GM12878 (cell line): ENCODE measurements around the gene TMEM253. TPM values are rescaled to one million over a fixed set of nuclear protein-coding genes. Genes with fewer than 3 reads are reported as not detected.

Experiments
- ATAC-seq: fragments of 200-7000 bp; cut with Tn5 transposase; 3 replicates; pipeline ENCODE4 v1.9.1; 2020; ENCODE audit warnings: mild to moderate bottlenecking, moderate library complexity
- BruUV-seq: library from RNA; stranded (reverse); fragments of 400-500 nt; replicated peaks from 2 replicates; lab custom pipeline; 2021; lab: Mats Ljungman, UMichigan
- CTCF ChIA-PET: fragments of 300-600 bp; sonication (Branson Sonifier 250); formaldehyde crosslinking; extraction: SDS; loops from one replicate; lab custom pipeline; 2021; ENCODE audit warnings: inconsistent platforms; lab: Yijun Ruan, JAX
- POLR2A ChIA-PET: fragments of 350-600 bp; formaldehyde crosslinking; extraction: SDS; loops from one replicate; lab custom pipeline; 2021; ENCODE audit warnings: inconsistent platforms; lab: Charles Lee
- RAD21 ChIA-PET: fragments of 300-600 bp; sonication (Branson Sonifier 250); formaldehyde crosslinking; loops from one replicate; lab custom pipeline; 2023; ENCODE audit warnings: antibody characterized with exemption; ENCODE audit not compliant: unreplicated experiment; lab: Charles Lee
- SMC1A ChIA-PET: fragments of 300-600 bp; sonication (Branson Sonifier 250); formaldehyde crosslinking; loops from one replicate; lab custom pipeline; 2023; ENCODE audit not compliant: unreplicated experiment, uncharacterized antibody; lab: Charles Lee
- DNase-seq: peaks from one replicate; pipeline ENCODE4 v3.0.0-alpha.2; 2011; ENCODE audit warnings: low read depth, low spot score
- FAIRE-seq: peaks from 3 replicates; lab custom pipeline; 2011; peaks lifted over from hg19 to GRCh38; lab: Jason Lieb, UNC
- H2AFZ ChIP-seq: 2 replicates; pipeline ENCODE4 v1.6.0; 2011; ENCODE audit warnings: low read depth, low read length, control low read depth; ENCODE audit not compliant: control insufficient read depth
- H3K27ac ChIP-seq: 2 replicates; pipeline ENCODE4 v1.5.1; 2011; ENCODE audit warnings: control low read depth; ENCODE audit not compliant: control insufficient read depth, insufficient read depth
- H3K27me3 ChIP-seq, 2 experiments: replicated peaks in 1 of 2; 2 replicates each; pipeline versions ENCODE4 v1.6.0 to v1.6.1; 2011; ENCODE audit warnings: low read length in 1 of 2; ENCODE audit not compliant: control insufficient read depth in 2 of 2, insufficient read depth in 2 of 2
- H3K36me3 ChIP-seq, 2 experiments: 2 replicates each; pipeline ENCODE4 v1.5.1; 2011; ENCODE audit warnings: low read length in 1 of 2; ENCODE audit not compliant: control insufficient read depth in 2 of 2, insufficient read depth in 2 of 2
- H3K4me1 ChIP-seq: 2 replicates; pipeline ENCODE4 v1.6.1; 2011; ENCODE audit warnings: mild to moderate bottlenecking, low read length, moderate library complexity, mixed read lengths; ENCODE audit not compliant: control insufficient read depth, insufficient read depth
- H3K4me2 ChIP-seq: 2 replicates; pipeline ENCODE4 v1.6.0; 2011; ENCODE audit warnings: control low read depth; ENCODE audit not compliant: control insufficient read depth, insufficient read depth
- H3K4me3 ChIP-seq: fragments of 200-600 bp; sonication (generic); 2 replicates; pipeline ENCODE4 v1.5.1; 2016
- H3K79me2 ChIP-seq: 2 replicates; pipeline ENCODE4 v1.6.0; 2011; ENCODE audit warnings: low read length; ENCODE audit not compliant: control insufficient read depth, insufficient read depth
- H3K9ac ChIP-seq: 2 replicates; pipeline ENCODE4 v1.8.0; 2011; ENCODE audit warnings: low read length, control low read depth, mixed read lengths; ENCODE audit not compliant: control insufficient read depth, insufficient read depth
- H3K9me3 ChIP-seq: replicated peaks from 3 replicates; pipeline ENCODE4 v1.5.1; 2011; ENCODE audit warnings: mild to moderate bottlenecking, low read length; ENCODE audit not compliant: control insufficient read depth, insufficient read depth
- H4K20me1 ChIP-seq: 2 replicates; pipeline ENCODE4 v1.6.0; 2011; ENCODE audit not compliant: control insufficient read depth, insufficient read depth
- BCL11A ChIP-seq: IDR thresholded peaks from 2 replicates; pipeline ENCODE4 v1.6.1; 2011; ENCODE audit warnings: low read depth, low read length
- BMI1 ChIP-seq: fragments of 450-650 bp; IDR thresholded peaks from 2 replicates; pipeline ENCODE4 v1.6.1; 2016; ENCODE audit warnings: mild to moderate bottlenecking, moderate library complexity, borderline replicate concordance
- CHD2 ChIP-seq: IDR thresholded peaks from 2 replicates; pipeline ENCODE4 v1.6.1; 2011; ENCODE audit warnings: low read depth, low read length, improper control_type of control experiment, borderline replicate concordance
- CREM ChIP-seq: IDR thresholded peaks from 2 replicates; pipeline ENCODE4 v1.6.1; 2014; ENCODE audit warnings: antibody characterized with exemption, low read depth
- FOXK2 ChIP-seq: fragments of 450-650 bp; IDR thresholded peaks from 2 replicates; pipeline ENCODE4 v1.6.1; 2017; ENCODE audit warnings: mild to moderate bottlenecking, moderate library complexity
- LARP7 ChIP-seq: fragments of 450-650 bp; IDR thresholded peaks from 2 replicates; pipeline ENCODE4 v1.6.1; 2017; ENCODE audit warnings: mild to moderate bottlenecking
- MYB ChIP-seq: fragments of 150-350 bp; IDR thresholded peaks from 2 replicates; pipeline ENCODE4 v1.6.1; 2014; ENCODE audit warnings: mild to moderate bottlenecking, low read depth, low read length, borderline replicate concordance
- NFYA ChIP-seq: IDR thresholded peaks from 2 replicates; pipeline ENCODE4 v1.6.1; 2011; ENCODE audit warnings: low read depth, mild to moderate bottlenecking, low read length, improper control_type of control experiment, borderline replicate concordance
- POLR2AphosphoS5 ChIP-seq: IDR thresholded peaks from 2 replicates; pipeline ENCODE4 v1.6.1; 2011; ENCODE audit warnings: mild to moderate bottlenecking, low read length, inconsistent platforms
- SP1 ChIP-seq: IDR thresholded peaks from one replicate; pipeline ENCODE4 v1.6.1; 2011; ENCODE audit warnings: low read depth, low read length
- STAT3 ChIP-seq: IDR thresholded peaks from 2 replicates; pipeline ENCODE4 v1.6.1; 2011; ENCODE audit warnings: low read depth, low read length, improper control_type of control experiment
- TBL1XR1 ChIP-seq: IDR thresholded peaks from 2 replicates; pipeline ENCODE4 v1.6.1; 2012; ENCODE audit warnings: low read depth, low read length, improper control_type of control experiment
- WRNIP1 ChIP-seq: IDR thresholded peaks from 2 replicates; pipeline ENCODE4 v1.6.1; 2011; ENCODE audit warnings: low read depth, low read length, improper control_type of control experiment, borderline replicate concordance
- ZNF24 ChIP-seq: fragments of 450-650 bp; IDR thresholded peaks from 2 replicates; pipeline ENCODE4 v1.6.1; 2017; ENCODE audit warnings: antibody characterized with exemption, mild to moderate bottlenecking
- ZSCAN29 ChIP-seq: fragments of 450-650 bp; IDR thresholded peaks from 2 replicates; pipeline ENCODE4 v1.6.1; 2017; ENCODE audit warnings: mild to moderate bottlenecking, moderate library complexity
- WGBS: methylation state at CpG from one replicate; pipeline ENCODE4 v1.1.6; 2016; ENCODE audit warnings: low lambda C conversion rate; ENCODE audit not compliant: insufficient replicate concordance, insufficient coverage; ENCODE audit errors: missing lambda C conversion rate; 5-methylcytosine and 5-hydroxymethylcytosine counted together
- in situ Hi-C: fragments of 300-500 bp; cut with MboI; formaldehyde crosslinking; loops from 9 replicates; pipeline ENCODE4 v1.14.3; 2018; ENCODE audit warnings: mixed read lengths
- intact Hi-C: fragments of 100-400 bp; cut with micrococcal nuclease; formaldehyde crosslinking; loops from one replicate; pipeline ENCODE4 v1.14.2; 2022; ENCODE audit not compliant: unreplicated experiment
- polyA plus RNA-seq, 11 experiments: library from polyadenylated mRNA; depleted of rRNA in 4 of 11; unstranded in 6 of 11; stranded (reverse) in 5 of 11; fragments of >200 nt; fragmentation: Nextera tagmentation in 4 of 11; fragmentation: Illumina TruSeq in 1 of 11; extraction: Ambion mirVana in 4 of 11; extraction: Trizol in 1 of 11; gene quantifications; 1 replicate in 1 of 11; 2 replicates in 10 of 11; pipeline versions ENCODE4 v1.2.1 to v1.2.3, GENCODE V29; 2011 to 2016; ENCODE audit warnings: inconsistent platforms in 2 of 11, missing spikeins in 2 of 11, low read depth in 1 of 11
- total RNA-seq, 4 experiments: library from RNA; depleted of rRNA in 3 of 4; stranded (reverse); fragments of >200 nt in 3 of 4; fragmentation: Illumina TruSeq in 1 of 4; extraction: Trizol in 1 of 4; gene quantifications; 2 replicates each; pipeline versions ENCODE4 v1.2.1 to v1.2.3, GENCODE V29; 2013 to 2021
- TF ChIP-seq, protein P1 (sequence below): IDR thresholded peaks from 2 replicates; pipeline ENCODE4 v1.6.1; 2011; ENCODE audit warnings: borderline replicate concordance, low read depth, mild to moderate bottlenecking, moderate library complexity, low read length; ENCODE audit not compliant: insufficient read depth, poor library complexity, severe bottlenecking
- TF ChIP-seq, protein P2 (sequence below): fragments of 450-650 bp; IDR thresholded peaks from 2 replicates; pipeline ENCODE4 v1.6.1; 2017; ENCODE audit warnings: low read depth, mild to moderate bottlenecking, moderate library complexity

Gene TMEM253
- total and polyA plus RNA-seq, 10 of the 15 experiments (the other 5 are each of a cell fraction or from before 2014, with no cell fraction given): 0.11 to 0.48 TPM; not detected in 8

DNA sequence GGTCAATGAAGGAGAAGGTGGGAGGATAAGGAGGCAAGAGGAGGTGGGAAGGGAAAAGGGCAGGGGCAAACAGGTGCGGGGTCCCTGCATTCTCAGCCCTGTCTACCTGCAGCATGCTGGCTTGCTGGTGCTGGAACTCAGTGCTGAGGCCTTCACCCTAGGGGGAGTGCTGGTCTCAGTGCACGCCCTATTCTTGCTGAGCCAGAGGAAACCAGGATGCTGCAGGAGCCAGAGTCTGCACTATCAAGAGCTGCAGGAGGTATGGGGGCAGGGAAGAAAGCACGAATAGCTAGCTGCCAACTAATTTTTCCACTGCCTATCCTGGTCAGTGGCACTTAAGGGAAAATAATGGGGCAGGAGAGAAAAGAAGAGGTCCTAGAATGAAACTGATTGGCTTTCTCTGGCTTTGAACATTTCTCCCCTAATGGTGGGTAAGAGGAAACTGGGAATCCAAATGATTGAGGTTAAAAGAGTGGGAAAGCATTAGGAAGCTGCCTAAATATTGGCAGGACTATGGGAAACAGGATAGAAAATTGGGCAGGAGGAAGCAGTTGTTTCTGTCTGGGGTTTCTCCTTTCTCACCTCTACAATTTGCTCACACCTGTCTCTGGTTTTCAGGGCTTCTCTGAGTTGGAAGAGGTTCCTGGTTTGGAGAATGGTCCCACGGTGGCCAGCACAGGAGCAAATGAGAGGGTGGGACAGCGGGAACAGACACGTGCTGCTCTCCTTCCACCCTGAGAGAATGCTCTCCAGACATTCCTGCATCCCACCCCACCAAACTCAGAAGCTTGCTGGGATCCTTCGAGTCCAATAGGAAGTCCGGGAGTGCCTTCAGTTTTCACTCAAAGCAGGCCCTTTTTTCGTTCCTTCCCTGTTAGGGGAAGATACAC, 1.9 kb downstream of the TMEM253 start:
- ChIA-PET POLR2A (interaction anchor here (1.5 to 4.1 kb wide), 2 partner anchors 10 to 32 kb away, joined by 4 to 21 read pairs; partner anchors contain the start of gene ARHGEF40), RAD21 (interaction anchor here (0.6 to 5.4 kb wide), 6 partner anchors 10 to 422 kb away, joined by 3 to 70 read pairs (median 46); partner anchors contain the start of gene ARHGEF40), SMC1A (interaction anchor here (1.1 to 8.3 kb wide), 6 partner anchors 8 to 279 kb away, joined by 3 to 99 read pairs (median 18); partner anchors contain the start of gene ARHGEF40), CTCF (interaction anchor here (0.6 to 10.6 kb wide), 19 partner anchors 8 to 717 kb away, joined by 3 to 253 read pairs (median 4); partner anchors contain the start of genes ARHGEF40, SALL2 and SLC39A2)
- Histone ChIP-seq H3K27ac (peak overlapping the region; percentile 92), H2AFZ (peak overlapping the region; percentile 96), H3K4me3 (peak overlapping the region; percentile 75), H3K9me3 (no peaks in the 10 kb centered on the region), H3K27me3 (peaks cover 0 to 2% of the 10 kb centered on the region in 2 experiments; a peak in 1 of 4 replicates), H3K79me2 (no peaks in the 10 kb centered on the region; the same call in 1 of the 2 replicates), H3K9ac (peak overlapping the region; percentile 93), H3K4me2 (peak overlapping the region; percentile 89), H4K20me1 (no peaks in the 10 kb centered on the region), H3K36me3 (no peaks in the 10 kb centered on the region), H3K4me1 (peaks cover 15% of the 10 kb centered on the region)
- intact Hi-C loops: loop anchor here (1.0 to 5.0 kb wide), 2 partner anchors 88 to 760 kb away; partner anchors contain the start of gene PARP2
- TSS peak; percentile 82 for BruUV-seq
- DNase-seq: no peak
- 27% methylated on average over 9 of the region's 9 CpGs for whole genome bisulfite sequencing
- no peak for FAIRE-seq
- ATAC-seq: no peak
- in situ Hi-C loops: loop anchor here (5.0 kb wide), 1 partner anchor 85 kb away; no protein-coding TSS in a partner anchor
- TF ChIP-seq NFYA (no peak), TBL1XR1 (no peak), LARP7 (no peak), STAT3 (no peak), ZSCAN29 (no peak), MYB (no peak), FOXK2 (no peak), BCL11A (no peak), WRNIP1 (no peak), SP1 (no peak), CHD2 (no peak), CREM (no peak), BMI1 (no peak), POLR2AphosphoS5 (no peak), ZNF24 (no peak)
- TF ChIP-seq, protein P1, sequence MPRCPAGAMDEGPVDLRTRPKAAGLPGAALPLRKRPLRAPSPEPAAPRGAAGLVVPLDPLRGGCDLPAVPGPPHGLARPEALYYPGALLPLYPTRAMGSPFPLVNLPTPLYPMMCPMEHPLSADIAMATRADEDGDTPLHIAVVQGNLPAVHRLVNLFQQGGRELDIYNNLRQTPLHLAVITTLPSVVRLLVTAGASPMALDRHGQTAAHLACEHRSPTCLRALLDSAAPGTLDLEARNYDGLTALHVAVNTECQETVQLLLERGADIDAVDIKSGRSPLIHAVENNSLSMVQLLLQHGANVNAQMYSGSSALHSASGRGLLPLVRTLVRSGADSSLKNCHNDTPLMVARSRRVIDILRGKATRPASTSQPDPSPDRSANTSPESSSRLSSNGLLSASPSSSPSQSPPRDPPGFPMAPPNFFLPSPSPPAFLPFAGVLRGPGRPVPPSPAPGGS: no peak
- TF ChIP-seq, protein P2, sequence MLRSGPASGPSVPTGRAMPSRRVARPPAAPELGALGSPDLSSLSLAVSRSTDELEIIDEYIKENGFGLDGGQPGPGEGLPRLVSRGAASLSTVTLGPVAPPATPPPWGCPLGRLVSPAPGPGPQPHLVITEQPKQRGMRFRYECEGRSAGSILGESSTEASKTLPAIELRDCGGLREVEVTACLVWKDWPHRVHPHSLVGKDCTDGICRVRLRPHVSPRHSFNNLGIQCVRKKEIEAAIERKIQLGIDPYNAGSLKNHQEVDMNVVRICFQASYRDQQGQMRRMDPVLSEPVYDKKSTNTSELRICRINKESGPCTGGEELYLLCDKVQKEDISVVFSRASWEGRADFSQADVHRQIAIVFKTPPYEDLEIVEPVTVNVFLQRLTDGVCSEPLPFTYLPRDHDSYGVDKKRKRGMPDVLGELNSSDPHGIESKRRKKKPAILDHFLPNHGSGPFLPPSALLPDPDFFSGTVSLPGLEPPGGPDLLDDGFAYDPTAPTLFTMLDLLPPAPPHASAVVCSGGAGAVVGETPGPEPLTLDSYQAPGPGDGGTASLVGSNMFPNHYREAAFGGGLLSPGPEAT: no peak
